HG02759 (cell line): Measurements from ENCODE around the gene CDHR4.
"Not testable (repeated sequence)": the region's sequence is repeated elsewhere in the genome, so short reads cannot be mapped to it uniquely, and the experiment has no call there.

ENCODE experiments used
- ATAC-seq: cut with Tn5 transposase; IDR thresholded peaks from one replicate; pipeline ENCODE4 v1.9.1; 2021; ENCODE audit warnings: mild to moderate bottlenecking, moderate library complexity; ENCODE audit not compliant: unreplicated experiment

The CDHR4 gene

DNA sequence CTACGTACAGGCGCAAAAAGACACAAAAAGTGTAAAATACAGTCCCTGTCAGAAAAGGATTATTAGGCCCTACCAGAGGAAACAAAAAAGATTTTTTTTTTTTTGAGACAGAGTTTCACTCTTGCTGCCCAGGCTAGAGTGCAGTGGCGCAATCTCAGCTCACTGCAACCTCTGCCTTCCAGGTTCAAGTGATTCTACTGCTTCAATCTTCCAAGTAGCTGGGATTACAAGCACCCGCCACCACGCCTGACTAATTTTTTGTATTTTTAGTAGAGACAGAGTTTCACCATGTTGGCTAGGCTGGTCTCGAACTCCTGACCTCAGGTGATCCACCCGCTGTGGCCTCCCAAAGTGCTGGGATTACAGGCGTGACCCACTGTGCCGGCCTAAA, 18.7 kb downstream of the CDHR4 start:
- not testable (repeated sequence) for ATAC-seq

DNA sequence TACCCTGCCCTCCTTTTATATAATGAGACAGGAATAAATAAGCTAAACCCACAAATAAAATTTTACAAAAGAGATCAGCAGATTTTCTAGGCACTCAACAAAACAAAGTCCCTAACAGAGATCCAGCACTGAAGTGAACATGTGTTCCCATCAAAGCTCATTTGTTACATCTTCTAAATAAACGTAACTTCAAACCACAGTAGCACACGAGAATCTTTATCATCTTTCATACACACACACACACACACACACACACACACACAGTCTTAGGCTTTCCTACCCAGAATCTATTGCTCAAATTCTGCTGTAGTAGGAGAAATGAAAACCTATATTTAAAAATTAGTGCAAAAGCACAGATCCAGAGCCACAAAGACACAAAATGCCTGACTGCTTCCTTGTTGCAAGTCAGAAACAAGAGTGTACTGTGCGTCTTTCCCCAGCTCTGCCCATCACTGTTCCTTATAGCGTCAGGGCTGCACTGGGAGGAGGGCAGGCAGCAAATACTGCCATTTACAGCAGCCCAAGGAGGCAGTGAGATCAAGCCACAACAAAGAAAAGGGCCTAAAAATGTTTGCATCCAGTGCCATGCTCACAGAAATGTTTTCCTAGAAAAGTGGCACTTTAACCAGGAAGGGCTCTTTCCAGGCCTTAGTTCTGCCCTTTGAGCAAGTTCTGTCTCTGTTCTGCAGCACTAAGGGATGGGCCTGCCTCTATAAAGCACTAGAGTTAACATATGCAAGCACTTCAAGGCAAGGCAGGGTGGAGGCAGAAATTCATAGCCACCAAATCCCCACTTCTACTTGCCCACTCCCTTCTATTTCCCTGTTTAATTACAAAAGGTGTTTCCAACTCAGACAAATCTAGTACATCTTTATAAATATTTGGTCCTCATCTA, 19.3 kb downstream of the CDHR4 start:
- ATAC-seq = no peak

DNA sequence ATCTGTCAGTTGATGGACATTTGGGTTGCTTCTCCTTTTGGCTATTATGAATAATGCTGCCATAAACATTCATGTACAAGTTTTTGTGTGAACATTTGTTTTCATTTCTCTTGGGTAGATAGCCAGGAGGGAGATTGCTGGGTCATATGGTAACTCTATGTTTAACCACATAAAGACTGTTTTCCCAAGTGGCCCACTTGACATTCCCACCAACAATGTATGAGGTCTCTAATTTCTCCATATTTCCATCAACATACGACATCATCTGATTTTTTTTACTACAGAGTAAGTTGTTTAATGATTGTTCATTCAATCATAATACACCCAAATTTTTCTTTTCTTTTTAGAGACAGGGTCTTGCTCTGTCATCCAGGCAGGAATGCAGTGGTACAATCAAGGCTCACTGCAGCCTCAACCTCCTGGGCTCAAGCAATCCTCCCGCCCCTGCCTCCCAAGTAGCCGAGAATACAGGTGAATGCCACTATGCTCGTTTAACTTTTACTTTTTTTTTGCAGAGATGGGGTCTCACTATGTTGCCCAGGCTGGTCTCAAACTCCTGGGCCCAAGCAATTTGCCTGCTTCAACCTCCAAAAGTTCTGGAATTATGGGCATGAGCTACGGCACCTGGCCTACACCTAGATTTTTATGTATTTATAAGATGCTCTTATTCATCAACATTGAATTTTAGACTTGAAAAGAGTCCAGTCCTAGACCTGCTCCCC, 20.2 kb downstream of the CDHR4 start:
- ATAC-seq = no peak

DNA sequence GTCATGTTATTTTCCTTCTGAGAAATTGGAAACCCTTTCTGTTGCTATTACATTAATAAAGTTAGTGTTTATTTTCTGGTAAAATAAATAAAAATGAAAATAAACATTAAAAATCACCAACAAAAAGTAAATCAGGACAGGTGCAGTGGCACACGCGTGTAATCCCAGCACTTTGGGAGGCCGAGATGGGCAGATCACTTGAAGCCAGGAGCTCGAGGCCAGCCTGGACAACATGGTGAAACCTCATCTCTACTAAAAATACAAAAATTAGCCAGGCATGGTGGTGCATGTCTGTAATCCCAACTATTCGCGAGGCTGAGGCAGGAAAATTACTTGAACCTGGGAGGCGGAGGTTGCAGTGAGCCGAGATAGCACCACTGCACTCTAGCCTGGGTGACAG, 23.6 kb downstream of the CDHR4 start:
- not testable (repeated sequence) for ATAC-seq

DNA sequence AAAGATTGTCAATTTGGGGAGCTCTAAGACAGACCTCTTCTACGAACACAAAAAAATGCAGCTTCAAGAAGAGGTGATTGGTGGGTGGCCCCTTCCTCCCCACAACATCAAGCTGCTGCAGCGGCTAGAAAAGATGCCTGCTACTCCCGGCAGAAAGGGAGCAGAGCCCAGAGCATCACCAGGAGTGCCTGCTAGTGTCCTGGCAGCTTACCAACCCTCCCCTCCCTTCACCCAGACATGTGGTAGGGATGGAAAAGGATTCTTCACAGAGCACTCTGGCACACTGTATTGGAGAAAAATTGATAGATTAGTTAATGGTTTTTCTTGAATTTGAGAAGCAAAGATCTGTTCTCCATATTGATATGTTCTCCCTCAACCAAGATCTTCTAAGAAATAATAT, 24.1 kb downstream of the CDHR4 start:
- ATAC-seq = no peak

DNA sequence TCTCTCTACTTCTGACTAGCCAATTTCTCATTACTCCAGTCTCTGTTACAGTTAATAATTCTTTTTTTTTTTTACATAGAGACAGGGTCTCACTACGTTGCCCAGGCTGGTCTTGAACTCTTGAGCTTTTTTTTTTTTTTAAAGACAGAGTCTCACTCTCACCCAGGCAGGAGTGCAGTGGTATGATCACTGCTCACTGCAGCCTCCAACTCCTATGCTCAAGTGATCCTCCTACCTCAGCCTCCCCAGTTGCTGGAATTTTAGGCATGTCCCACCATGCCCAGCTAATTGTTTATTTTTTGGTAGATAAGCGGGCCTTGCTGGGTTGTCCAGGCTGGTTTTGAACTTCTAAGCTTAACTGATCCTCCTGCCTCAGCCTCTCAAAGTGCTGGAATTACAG, 27.0 kb downstream of the CDHR4 start:
- ATAC-seq = no peak

DNA sequence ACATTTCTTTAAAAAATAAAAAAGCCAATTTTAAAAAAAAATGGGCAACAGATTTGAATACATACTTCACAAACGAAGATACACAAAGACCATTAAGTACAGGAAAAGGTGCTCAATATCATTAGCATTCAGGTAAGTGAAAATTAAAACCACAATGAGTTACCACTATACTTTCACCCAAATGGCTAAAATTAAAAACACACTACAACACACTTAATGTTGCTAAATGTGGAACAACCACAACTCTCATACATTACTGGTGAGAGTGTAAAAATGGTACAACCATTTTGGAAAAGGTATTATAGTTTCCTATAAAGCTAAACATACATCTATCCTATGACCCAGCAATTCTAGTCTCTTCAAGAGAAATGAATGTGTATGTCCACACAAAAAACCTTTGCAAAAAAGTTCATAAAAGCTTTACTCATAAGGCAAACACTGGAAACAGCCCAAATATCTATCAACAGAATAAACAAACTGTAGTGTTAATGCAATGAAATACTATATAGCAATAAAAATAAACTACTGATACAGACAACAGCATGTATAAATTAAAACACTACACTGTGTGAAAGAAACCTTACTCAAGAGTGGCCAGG, 28.2 kb downstream of the CDHR4 start:
- no peak for ATAC-seq

DNA sequence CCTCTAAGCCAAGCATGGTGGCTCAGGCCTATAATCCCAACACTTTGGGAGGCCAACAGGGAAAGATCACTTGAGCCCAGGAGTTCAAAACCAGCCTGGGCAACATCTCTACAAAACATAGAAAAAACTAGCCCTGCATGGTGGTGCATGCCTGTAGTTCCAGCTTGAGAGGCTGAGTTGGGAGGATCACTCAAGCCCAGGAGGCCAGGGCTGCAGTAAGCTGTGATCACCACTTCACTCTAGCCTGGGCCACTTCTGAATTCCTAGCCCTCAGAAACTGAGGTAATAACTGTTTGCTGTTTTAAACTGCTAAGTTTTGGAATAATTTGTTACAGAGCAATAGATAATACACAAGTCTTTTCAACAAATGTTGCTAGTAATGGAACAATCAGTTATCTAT, 29.7 kb downstream of the CDHR4 start:
- no peak for ATAC-seq

DNA sequence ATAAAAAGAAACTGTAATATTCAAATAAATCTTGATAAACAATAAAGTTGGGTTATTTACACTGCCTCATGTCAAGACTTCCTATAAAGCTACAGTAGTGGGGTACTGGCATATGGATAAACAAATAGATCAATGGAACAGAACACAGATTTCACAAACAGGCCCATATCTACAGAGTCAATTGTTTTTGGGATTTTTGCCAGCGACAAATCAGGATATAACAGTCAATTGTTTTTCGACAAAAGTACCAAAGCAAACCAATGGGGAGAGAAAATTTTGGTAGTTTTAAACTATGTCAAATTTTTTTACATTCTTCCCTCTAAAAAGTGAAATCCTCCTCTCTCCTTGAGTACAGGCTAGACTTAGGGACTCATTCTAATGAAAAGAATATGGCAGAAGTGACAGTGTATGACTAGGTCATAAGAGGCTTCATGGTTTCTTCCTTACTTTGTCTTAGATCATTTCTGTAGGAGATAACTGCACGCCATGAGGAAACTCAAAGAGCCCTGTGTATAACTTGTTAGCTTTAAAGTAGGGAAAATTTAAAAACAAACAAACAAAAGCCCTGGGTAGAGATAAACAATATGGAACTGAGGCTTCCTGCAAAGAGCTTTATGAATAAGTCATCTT, 30.3 kb downstream of the CDHR4 start:
- no peak for ATAC-seq

DNA sequence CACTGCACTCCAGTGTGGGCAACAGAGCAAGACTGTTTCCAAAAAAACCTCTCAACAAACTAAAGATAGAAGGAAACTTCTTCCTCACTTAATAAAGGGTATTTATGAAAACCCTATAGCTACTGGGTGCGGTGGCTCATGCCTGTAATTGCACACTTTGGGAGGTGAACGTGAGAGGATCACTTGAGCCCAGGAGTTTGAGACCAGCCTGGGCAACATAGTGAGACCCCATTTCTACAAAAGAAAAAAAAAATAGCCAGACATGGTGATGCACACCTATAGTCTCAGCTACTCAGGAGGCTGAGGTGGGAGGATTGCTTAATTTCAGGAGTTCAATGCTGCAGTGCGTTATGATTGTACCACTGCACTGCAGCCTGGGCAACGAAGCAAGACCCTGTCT, 35.7 kb downstream of the CDHR4 start:
- ATAC-seq = no peak

DNA sequence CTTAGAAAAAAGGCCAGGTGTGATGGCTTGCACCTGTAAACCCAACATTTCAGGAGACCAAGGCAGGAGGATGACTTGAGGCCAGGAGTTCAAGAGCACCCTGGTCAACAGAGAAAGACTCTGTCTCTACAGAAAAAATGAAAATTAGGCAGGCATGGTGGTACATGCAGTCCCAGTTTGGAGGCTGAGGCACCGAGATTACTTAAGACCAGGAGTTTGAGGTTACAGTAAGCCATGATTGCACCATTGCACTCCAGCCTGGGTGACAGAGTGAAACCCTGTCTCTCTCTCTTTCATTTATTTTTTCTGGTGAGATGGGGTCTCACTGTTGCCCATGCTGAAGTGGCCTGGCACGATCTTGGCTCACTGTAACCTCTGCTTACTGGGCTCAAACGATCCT, 38.0 kb downstream of the CDHR4 start:
- ATAC-seq = no peak

DNA sequence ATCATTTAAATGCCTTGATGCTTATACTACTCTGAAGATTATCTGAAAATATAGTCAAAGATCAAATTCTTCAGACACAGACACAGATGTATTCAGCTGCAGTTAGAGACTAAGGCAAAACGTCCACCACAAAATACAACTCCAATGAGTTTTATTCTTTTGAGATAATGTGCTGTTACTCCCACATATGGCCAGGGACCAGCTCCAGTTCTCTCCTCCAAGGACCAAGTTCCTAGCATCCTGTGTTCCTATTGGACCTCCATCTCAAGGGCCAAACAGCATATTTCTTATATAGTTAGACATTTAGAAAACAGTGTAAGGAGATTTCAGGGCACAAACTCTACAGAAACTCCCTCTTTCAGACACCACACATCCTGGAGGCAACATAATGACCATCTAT, 40.4 kb downstream of the CDHR4 start:
- ATAC-seq = no peak

DNA sequence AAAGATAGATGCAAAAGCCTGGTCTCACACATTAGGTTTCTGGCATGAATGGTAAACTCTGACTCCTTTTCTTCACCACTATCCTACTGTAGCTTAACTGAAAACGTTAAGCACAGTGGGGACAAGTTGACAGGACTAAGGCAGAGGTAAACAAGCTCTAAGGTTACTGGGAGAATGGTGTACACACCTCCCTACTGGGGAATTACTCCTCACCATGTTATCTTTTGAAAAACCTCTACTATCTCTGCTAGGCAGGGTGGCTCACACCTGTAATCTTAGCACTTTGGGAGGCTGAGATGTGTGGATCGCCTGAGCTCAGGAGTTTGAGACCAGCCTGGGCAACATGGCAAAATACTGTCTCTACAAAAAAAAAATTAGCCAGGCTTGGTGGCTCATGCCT, 42.5 kb downstream of the CDHR4 start:
- no peak for ATAC-seq

DNA sequence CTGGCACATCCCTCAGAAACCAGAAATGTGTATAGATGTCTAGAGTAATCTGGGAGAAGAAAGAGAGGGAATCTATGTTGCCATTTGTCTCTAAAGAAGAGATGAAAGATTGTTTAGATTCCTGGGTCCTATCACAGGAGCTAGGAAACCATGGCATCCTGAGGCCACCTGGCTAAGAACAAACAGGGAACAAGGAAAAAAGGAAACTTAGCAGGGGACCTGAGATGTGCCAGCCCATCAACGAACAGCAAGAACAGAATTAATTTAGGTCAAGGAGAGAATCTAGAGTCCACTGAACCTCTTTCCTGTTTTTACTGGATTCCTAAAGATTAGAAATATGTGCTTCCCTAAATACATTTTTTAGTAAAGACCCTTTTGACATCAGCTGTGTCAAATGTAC, 43.6 kb downstream of the CDHR4 start:
- no peak for ATAC-seq

DNA sequence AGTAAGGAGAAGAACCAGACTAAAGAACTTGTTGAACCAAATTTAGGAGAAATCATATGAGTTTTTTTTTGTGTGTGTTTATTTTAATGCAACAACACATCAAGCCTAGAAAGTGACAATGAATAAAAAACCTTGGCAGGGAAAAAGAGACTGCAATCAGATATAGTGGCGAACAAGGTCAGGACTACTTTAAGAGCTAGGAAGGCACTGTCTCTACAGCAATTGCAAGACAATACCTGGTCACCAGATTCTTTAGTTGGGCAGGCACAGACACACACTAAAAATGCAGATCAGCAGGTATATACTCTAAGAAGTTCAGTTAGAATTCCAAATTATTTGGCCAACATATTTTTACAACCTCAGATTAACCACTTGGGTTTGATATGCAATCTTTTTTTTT, 45.1 kb downstream of the CDHR4 start:
- ATAC-seq = no peak

DNA sequence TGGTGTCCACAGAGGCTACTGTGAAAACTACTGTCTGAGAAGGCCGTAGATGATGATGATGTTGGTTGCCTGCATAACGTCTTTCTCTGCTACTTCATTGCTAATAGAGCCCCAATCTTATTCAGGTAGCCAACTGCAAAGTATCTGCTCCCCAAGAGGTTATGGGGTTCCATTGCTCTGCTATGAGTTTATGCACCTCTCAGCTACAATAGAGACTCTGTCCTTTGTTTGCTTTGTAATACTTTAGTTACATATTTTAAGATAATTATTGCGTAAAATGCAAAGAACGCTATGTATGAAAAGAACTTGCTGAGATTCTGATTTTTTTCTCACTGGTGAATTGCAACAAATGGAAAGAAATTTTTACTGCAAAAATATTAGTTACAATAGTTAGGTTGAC, 48.2 kb downstream of the CDHR4 start:
- no peak for ATAC-seq

DNA sequence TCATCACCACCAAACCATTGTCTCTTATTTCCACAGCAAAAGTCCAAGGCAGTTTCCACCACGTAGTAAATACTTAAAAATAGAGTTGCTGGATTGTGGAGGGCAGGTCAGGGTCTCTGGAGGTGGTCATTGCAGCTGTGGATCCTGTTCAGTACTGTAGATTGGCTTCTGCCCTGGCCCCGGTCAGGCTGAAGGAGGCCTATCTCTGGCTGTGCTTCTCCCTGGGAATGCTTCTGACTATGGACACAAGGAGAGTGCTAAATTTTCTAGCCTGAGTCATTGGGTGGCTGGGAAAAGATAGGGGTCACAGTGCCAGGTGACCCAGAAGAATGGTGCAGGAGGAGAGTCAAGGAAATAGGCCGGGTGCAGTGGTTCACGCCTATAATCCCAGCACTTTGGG, 49.6 kb downstream of the CDHR4 start:
- ATAC-seq = no peak

DNA sequence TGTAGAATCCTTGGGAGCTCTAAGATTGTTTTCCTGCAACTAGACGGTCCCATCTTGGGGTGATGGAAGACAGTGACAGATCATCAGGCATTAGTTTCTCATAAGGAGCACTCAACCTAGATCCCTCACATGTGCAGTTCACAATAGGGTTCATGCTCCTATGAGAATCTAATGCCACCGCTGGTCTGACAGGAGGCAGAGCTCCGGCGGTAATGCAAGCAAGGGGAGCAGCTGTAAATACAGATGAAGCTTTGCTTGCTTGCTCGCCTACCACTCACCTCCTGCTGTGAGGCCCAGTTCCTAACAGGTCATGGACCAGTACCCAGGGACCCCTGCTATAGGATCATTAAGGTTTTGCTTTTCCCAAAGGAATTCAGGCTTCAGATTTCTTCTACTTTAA, 50.8 kb downstream of the CDHR4 start:
- not testable (repeated sequence) for ATAC-seq

DNA sequence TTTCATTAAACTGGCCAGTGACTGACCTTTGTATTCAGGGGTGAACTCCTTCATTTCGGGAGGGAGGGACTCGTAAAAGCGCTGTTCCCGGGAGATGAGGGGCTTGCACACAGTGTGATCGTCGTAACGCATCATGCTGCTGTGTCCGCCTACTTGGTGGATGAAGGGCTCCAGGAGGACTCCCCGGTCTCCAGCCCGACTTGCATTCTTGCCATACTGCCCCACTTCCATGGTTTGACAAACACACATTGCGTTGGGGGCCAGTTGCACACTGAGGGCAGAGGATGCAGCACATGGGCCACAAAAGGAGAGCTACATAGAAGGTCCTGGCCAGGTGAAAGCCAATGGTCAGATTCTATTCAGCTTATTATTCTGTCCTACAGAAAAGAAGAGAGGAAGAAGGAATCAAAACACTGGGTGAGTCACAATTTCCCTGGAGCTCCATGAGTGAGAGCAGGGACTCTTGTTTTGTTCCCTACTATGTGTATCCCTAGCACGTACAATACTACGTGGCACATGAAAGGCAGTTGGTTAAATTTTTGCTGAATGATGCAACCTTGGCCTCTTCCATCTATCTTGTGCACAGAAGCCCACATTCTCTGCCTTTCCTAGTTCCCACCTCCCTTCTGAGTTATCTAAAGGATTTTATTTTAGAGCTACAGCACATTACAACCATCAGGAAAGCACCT, 51.7 kb downstream of the CDHR4 start:
- no peak for ATAC-seq

DNA sequence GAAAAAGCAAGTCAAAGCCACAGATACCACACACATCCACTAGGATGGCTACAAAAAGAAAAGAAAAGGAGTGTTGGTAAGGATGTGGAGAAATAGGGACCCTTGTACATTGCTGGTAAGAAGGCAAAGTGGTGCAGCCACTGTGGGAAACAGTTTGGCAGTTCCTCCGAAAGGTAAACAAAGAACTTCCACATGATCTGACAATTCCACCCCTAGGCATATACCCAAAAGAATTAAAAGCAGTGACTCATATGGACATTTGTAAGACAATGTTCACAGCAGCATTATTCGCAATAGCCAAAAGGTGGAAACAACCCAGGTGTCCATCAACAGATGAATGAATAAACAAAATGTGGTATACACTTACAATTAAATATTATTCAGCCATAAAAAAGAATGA, 53.7 kb downstream of the CDHR4 start:
- no peak for ATAC-seq
